ENCODE results near the gene ABCB9.
A peak's percentile ranks its signal among the peaks of the same experiment; 100 is the strongest.
"Not testable (repeated sequence)": the region's sequence is repeated elsewhere in the genome, so short reads cannot be mapped to it uniquely, and the experiment has no call there.

ABCB9 gene

DNA sequence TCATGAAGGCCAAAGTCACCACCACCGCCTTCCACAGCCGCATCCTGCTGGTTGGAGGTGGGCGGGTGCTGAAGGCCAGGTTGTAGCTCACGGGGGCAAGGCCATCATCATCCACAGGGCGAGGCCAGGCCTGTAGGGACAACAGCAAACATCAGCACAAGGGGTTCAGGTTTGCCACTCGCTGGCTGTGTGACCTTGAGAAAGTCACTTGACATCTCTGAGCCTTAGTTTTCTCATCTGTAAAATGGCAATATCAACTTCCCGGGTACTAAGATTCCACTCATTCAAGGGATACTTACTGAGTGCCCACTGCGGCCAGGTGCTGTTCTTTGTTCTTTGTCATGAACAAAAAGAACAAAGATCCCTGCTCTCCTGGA is 6.1 kb downstream of the ABCB9 start:
- no peak for DNase-seq

DNA sequence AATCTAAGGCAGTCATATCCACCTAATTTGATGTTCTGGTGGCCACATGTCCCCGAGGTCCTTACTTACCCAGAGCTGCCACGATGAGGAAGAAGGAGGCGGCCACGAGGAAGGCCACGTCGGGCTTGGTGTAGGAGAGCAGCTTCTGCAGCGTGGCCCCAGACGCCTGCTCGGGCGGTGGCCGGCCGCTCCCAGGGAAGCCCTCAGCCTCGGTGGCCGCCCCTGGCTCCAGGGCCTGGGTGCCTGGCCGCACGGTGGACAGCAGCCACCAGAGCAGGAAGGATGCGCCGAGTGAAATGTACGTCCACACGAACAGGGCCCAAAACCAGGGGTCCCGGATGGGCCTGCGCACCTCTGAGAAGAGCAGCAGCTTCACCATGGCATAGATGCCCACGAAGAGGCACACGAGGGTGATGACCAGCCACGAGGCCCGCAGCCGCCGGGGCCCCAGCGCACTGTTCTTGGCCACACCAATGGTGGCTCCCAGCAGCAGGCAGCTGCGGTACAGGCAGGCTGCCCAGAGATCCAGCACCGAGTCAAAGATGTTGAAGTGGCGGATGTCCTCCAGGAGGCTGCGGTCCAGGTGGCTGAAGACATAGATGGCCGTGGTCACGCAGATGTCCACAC is 6.6 kb downstream of the ABCB9 start:
- no peak for DNase-seq

DNA sequence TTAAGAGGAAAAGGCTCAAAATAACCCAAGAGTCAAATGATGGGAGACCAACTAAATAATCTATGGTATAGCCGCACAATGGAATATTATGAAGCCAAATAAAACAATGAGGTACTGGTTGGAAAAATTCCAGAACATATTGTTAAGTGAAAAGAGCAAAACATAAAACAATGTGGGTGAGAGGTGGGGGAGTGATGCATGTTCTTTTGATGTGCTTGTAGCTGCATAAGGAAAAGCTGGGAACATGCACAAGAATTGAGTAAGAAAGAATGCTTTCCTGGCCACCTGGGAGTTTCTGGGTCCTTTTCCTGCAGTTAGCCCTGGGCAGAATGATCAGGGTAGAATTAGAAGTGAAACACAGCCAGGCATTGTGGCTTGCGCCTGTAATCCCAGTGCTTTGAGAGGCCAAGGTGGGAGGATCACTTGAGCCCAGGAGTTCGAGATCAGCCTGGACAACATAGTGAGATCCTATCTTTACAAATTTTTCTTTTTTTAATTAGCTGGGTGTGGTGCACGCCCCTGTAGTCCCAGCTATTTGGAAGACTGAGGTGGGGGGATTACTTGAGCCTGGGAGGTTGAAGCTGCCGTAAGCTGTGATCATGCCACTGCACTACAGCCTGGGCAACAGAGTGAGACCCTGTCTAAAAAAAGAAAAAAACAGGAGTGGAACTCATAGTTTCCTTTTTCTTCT is 7.9 kb downstream of the ABCB9 start:
- no peak for DNase-seq

DNA sequence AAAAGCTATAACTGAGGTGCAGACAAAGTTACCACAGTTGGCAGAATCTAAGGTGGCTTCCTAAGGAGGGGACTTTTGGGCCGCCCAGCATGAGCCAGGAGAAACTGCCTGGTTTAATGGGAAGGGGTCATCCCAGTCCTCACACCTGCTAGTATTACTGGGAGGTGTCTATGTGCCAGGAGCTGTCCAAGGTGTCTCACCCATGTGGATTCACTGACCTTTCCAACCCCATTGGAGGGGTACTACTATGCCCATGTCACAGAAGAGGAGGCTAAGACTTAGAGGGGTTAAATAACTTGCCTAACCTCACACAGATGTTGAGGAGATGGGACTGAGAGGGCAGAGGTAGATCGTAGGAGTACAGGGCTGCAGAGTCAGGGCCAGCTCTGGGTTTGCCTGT is 10.2 kb downstream of the ABCB9 start:
- no peak for DNase-seq

DNA sequence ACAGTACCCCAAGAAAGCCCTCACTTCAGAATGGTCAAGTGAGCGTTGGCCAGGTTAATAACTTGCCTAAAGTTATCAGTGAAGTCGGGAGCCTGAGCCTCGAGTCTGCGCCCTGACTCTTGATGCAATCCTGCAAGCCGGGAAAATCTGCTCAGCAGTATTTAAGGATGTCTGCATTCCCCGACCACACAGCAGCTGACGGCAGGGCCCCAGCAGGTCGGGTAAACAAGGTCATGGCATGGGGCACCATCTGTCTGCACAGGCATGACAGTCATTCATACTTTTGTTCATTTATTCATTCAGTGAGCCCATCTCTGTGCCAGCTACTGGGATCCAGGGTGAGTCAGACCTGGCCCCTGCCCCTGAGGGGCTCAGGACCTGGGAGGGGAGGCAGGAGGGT is 11.1 kb downstream of the ABCB9 start:
- no peak for DNase-seq

DNA sequence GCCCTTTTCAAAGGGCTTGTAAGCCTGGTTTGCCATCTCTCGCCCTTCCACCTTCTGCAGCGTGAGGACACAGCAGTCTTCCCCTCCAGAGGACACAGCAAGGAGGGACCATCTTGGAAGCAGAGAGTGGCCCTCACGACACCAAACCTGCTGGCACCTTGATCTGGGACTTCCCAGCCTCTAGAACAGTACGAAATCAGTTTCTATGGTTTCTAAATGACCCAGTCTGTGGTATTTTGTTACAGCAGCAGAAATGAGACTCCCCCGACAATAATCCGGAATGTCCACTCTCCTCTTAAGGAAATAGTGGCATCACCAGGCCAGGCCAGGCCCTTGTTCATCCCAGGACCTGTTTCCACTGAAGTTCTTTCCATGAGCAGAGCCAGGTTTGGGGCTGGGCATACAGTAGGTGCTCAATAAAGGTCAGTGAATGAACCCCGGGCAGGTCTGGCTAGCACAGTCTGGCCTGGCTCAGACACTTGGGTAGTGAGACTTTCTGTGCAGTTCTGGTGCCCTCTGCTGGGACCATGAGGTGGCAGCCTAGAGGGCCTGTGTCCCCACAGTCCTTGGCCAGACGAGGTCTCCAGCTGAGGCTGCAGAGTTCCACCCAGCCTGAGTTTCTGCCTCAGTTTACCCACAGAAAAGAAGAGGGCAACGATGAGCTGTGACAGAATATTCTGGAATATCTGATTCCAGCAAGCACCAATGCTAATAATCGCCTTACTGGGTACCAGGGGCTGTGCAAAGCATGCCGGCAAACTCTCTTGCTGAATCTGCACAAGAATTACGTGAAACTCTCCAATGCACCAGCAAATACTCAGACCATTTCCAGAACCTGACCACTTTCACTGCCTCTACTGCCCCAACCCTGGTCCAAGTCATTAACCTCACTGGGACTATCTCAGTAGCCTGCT is 14.0 kb downstream of the ABCB9 start:
- peak; percentile 37 for DNase-seq

DNA sequence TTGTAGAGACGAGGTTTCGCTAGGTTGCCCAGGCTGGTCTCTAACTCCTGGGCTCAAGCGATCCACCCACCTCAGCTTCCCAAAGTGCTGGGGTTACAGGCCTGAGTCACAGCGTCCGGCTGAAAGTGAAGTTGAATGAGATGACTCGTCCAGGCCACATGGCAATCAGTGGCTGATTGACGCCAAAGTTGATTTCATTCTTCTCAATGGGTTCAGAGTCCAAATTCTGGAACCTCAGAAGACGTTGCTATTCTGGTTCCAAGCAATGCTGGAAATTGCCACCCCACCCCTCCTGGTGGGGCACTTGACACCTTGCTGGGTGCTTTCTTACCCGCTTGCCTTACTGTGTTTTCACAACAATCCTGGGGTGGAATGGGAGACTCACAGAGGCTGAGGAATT is 14.9 kb downstream of the ABCB9 start:
- DNase-seq = no peak

DNA sequence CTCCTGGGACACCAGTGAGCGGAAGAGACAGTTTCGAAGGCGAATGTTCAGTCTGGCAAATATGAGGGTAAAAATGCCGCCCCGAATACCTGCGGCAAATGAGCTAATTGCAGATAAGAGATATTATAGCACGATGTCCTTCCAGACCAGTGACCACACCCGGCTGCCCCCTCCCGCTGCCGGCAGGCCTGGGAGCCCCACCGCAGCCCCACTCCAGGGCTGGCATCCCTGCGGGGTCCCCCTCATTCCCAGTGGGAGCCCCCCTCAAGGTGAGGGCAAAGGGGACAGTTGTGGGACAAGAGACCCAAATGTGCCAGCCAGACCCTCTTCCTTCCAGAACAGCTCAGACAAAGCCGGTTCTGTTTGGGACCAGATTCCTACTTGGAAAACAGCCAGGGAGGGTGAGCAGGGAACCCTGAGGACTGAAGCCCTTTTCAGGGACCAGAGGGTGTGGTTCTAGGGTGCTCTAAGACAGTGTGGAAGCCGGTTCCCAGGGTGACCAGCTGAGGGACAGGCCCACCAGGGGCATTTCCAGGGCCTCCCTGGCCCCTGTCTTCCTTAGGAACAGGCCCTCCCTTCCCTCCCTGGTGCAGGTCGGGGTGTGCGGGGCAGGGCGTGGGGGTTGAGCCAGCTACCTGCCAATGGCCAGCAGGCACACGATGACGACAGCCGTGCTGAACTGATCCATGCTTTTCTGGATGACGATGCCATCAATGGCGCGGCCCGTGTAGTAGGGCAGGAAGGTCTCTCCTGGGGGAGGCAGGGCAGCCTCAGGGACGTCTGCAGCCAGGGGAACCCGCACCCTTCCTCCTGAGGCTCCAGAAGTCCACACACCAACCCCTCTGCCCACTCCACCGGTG is 16.2 kb downstream of the ABCB9 start:
- no peak for DNase-seq

DNA sequence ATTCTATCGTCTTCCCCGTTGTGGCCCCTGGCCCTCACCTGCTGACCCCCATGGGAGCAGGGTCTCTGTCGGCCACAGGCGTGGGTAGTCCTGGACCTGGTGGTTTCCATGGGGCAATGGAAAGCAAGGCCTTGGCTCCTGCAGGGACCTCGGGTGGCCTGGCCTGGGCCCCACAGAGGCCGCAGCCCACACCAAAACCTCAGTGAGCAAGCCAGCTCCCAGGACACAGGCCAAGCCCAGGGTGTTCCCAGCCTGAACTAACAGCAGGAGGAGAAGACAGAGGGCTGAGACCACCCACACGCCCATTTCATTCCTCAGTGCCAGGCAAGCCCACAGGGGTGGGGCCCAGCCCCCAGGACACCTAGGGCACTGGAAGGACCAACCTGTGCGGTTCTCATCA is 16.9 kb downstream of the ABCB9 start:
- no peak for DNase-seq

DNA sequence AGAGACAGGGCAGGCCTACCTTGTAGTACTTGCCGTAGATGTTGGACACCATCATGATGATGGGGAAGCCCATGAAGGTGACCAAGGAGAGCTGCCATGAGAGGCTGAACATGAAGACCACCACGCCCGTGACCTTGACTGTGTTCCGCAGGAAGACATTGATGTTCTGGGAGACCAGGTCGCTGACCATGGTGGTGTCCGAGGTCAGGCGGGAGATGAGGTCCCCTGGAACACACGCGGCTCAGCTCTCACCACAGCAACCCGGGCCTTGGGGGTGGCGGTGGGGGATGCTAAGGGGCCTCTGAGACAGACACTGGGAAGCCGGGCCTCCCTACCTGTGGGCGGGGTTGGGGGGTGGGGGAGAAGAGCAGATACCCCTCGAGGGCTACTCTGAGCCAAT is 17.7 kb downstream of the ABCB9 start:
- DNase-seq = no peak

DNA sequence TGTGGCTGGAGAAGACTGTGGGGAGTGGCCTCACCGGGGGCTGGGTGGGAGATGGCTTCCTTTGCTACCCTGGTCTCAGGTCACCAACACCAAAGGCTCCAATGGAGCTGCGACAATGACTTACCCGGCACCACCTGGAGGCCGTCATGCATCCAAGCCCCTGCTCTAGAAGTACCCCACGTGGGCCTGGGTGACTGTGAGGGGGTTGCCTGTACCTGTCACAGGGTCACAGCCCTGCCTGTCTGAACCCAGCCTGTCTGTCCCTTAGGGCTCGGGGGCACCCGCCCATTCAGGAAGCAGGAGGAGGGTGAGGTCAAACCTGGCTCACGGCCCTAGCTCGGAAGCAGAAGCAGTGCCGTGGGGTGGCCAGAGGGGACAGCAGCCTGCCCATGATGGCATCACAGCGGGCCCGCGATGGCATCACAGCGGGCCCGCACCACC is 18.9 kb downstream of the ABCB9 start:
- DNase-seq = no peak

DNA sequence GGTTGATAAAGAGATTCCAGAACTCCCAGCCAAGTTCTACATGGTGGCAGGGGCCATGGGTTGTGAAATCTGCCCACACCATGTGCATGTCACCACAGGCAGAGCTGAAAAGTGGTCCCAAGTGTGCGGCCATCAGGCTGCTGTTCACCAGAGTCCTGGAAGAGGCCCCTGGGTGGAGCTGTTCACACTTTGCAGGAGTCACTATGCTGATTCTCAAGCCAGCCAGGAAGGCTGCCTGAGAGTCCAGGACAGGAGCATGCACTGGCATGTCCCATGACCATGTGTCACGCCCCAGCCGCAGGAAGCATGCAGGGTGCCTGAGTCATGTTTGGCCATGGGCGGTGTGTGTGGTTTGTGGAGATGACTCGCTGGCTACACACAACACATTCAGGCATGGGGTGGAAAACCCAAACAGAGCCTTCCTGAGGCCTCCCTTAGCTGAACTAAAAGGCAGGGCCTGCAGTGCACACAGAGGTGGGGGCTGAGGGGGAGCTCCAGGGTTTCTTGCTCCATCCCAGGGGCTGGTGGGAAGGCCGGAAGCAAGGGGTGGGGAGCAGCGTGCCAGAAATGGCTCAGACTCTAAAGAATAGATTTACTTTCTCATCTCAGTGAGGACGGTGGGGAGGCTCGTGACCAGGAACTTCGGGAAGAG is 19.4 kb downstream of the ABCB9 start:
- DNase-seq = no peak

DNA sequence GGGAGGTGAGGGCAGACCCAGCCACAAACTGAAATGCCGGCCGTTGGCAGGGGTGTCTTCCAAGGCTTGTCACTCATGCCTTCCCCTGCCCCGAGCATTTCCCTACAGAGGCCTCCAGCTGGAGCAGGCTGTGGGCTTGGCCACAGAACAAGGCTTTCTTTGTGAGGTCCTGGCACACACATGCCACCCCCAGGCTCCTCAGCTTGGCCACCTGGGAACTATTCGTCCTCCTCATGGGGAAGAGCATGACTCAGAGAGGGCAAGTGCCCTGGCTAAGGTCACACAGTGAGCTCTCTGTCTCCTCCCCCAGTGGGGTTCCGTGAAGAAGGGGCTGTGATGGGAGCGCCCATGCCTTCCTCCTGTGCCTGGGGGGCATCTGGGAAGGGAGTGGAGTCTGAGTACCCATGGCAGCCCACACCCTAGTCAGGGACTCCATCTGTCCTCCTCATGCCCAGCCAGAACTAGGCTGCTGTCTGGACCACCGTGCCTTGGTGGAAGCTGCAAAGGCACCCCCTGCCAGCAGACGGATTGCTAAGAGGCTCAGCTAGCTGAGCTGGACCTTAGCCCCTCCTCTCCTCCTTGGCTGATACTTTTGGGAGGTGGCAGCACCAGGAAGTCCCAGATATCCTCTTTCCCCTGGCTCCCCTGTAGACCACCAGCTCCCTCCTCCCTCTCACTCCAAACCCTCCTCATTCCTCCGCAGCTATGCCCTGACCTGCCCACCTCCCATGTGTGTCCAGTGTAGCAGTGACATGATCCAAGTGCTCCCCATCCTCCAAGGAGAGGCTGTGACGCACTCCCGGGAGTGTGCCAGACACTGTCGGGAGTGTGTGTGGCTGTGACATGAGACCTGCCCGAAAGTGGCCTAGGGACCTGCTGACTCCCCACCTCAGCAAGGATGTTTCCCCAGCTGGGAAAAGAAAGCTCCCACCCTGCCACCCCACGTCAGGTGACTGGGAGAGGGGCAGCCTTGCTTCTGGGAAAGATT is 21.4 kb downstream of the ABCB9 start:
- no peak for DNase-seq

DNA sequence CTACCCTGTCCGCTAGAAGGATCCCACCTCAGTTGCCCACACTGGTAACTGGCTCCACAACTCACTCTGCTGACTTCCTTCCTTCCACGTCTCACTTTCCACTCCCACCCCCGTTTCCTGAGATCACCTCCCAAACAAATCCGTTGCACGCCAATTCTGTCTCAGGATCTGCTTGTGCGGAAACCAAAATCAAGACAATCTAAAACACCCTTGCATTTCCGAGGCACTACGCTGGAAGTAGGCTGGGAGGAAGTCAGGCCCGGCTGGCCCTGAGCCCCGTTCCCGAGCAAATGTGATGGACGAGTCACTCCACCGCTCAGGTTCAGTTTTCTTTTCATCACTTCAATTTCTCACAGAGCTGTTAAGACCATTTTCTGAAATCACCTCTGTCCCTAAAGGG is 23.1 kb downstream of the ABCB9 start:
- DNase-seq = no peak

DNA sequence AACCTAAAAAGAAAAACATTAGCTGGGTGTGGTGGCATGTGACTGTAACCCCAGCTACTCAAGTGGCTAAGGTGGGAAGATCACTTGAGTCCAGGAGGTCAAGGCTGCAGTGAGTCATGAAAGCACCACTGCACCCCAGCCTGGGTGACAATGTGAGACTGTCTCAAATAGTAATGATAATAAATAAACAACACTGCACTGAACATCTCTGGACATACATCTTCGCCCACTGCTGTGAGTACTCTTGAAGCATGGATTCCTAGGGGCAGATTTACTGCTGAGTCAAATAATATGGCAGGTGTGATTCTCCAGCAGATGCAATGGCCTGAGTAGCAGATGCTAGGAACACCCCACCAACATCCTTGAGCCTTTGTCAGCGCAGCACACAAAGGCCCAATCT is 23.6 kb downstream of the ABCB9 start:
- DNase-seq = no peak

DNA sequence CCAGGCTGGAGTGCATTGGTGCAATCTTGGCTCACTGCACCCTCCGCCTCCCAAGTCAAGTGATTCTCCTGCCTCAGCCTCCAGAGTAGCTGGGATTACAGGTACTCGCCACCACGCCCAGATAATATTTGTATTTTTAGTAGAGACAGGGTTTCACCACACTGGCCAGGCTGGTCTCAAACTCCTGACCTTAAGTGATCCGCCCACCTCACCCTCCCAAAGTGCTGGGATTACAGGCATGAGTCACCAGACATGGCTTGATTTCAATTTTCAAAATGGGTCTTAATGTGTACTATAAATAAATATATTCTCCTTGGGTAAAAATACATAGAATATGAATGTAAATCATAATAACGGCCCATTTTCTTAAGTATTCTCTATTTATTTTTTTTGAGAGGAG is 24.9 kb downstream of the ABCB9 start:
- DNase-seq = not testable (repeated sequence)

DNA sequence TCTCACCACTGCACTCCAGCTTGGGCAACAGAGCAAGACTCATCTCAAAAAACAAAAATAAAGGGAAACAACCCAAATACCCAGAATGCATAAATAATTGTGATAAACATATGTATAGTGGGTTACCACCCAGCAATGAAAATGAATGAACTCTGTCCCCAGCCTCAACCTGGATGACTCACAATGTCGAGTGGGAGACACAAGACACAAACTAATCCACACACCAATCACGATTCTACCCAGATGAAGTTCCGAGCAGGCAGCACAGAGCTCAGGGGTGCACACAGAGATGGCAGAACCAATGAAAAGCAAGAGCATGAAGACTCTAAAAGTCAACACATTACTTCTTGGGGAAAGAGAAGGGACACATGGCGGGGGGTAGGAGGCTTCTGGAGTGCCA is 27.1 kb downstream of the ABCB9 start:
- no peak for DNase-seq

DNA sequence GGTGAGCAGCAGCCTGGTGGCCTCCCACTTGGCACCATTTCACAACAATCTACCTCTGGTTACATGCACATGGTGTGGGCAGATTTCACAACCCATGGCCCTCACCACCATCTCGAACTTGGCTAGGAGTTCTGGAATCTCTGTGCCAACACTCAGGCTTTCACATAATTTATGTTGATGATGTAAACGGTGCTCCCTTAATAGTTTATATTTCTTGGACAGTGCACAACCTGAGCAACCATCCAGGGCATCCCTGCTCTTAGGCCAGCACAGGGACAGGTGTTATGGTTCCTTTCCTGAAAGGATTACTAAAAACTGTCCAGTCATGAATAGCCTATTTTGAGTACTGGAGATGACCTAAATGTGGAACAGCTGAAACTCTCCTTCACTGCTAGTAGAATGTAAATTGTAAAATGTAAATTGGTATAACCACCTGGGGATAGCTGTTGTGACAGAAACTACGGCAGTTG is 28.6 kb downstream of the ABCB9 start:
- DNase-seq = no peak

DNA sequence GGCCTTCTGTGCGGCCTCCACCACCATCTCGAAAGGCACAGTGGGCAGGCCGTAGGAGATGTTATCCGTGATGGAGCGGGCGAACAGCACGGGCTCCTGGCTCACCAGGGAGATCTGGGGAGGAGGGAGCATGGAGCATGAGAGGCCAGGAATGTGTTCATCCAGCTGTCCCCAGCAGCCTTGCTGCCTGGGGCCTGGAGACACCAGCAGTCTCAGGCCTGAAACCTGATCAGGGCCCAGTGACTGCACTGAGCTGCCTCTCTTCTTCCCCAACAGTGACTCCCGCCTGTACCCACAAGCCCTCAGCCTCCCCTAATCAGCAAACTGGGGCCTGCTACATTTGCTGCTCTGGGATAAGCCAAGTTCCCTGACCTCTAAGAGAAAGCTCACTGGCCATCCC is 30.9 kb downstream of the ABCB9 start:
- DNase-seq = no peak

DNA sequence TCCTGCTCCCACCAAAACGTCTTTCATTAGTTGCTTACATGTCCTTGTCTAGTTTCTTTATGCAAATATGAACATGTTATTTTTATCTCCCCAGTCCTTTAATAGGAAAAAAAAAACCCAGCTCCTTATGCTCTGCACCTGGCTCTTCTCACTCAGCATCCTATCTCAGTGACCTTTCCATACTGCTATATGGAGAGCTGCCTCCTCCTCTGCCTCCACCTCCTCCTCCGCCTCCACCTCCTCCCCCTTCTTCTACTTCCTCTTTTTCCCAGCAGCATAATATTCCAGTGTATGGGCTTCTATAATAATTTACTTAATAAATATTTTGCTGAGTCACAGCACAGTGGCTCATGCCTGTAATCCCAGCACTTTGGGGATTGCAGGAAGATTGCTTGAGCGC is 31.5 kb downstream of the ABCB9 start:
- DNase-seq = no peak

DNA sequence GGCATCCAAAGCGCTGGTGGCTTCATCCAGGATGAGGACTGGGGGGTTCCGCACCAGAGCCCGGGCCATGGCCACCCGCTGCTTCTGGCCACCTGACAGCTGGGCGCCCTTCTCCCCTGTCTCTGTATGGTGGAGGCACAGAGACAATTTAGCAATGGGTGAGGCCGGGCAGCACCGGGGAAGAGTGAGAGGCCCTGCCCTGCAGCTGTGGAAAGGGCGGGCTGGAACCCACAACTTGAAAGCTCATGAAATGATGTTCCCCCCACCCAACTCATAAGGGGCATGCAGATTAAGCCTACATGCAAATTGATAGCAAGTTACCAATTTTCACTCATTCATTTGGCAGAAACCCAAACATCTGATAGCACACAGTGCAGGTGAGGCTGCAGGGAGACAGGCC is 34.1 kb downstream of the ABCB9 start:
- no peak for DNase-seq
